Amniotic stem cell (primary cell): ENCODE results near the gene MSANTD1.
"Not testable (repeated sequence)": the region's sequence is repeated elsewhere in the genome, so short reads cannot be mapped to it uniquely, and the experiment has no call there.

Experiments
- DNase-seq: peaks from one replicate; lab custom pipeline; 2025; lab: John Stamatoyannopoulos, UW

The MSANTD1 gene

DNA sequence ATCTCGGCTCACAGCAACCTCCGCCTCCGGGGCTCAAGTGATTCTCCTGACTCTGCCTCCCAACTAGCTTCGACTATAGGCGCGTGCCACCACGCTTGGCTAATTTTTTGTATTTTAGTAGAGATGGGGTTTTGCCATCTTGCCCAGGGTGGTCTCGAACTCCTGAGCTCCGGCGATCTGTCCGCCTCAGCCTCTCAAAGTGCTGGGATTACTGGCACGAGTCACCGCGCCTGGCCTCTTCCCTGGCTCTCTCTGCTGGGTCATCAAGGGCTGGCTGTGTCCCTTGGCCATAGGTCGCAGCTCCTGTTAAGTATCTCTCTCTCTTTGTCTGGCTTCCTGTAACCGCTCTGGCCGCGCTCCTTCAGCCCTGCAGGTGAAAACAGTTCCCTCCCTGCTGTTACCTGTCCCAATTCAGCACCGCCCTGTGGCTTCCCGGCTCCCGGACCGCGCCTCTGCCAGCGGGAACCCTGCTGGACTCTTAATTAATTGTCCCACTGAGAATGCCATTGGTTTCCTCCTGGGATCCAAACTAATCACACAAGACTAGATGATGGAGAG is 42.5 kb downstream of the MSANTD1 start:
- no peak for DNase-seq

GRCh38 chr4:3291969-3292570 is 43.1 kb downstream of the MSANTD1 start:
- DNase-seq: no peak

GRCh38 chr4:3292571-3293400 is 43.8 kb downstream of the MSANTD1 start, which contains the start of gene RGS12:
RGS12 (plus strand) TSS chr4:3293021; CDS start chr4:3316171, 23,150 bp downstream.
- DNase-seq: peak; percentile 92

- no peak for DNase-seq
Observed at GRCh38 chr4:3293401-3294391, 44.7 kb downstream of the MSANTD1 start.

- no peak for DNase-seq
Observed at GRCh38 chr4:3294401-3295241, 45.7 kb downstream of the MSANTD1 start.

DNA sequence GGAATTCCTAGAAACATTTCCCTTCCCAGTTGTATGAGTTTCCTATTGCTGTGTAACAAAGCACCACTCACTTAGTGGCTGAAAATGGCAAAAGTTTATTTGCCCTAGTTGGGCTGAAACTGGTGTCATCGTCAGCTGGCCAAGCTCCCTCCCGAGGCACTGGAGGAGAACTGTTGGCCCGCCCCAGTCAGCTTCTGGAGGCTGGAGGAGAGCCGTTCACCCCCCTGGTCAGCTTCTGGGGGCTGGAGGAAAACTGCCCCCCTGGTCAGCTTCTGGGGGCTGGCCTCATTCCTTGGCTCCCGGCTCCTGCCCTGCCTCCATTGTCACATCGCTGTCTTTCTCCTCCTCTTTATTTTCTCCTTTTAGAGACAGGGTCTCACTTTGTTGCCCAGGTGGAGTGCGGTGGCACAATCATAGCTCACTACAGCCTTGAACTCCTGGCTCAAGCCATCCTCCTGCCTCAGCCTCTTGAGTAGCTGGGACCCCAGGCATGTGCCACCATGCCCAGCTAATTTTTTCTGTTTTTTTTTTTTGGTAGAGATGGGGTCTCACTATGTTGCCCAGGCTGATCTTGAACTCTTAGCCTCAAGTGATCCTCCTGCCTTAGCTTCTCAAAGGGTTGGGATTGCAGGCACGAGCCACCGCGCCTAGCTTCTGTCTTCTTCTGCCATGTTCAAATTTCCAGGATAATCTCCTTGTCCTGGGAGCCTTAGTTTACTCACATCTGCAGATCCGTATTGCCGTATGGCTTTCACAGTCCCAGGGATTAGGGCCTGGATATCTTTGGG is 47.1 kb downstream of the MSANTD1 start:
- DNase-seq: no peak

DNA sequence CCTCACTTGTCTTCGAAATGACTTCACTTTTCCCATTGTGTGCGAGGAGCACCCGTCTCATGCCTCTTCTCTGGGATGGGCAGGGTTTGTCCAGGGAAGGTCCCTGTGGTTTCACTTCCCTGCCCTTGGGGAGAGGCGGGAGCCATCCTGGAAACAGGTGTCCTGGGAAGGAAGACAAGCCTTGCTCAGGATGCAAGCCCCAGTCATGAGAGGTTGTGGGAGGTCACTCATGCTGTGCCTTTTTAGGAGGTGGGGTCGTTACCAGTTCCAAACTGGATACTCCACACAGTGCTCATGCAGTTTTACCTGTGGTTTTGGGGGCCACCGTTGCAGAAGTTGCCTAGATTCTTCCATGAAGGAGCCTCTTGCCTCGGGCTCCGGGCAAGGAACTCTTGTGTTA is 47.7 kb downstream of the MSANTD1 start:
- DNase-seq: no peak

DNA sequence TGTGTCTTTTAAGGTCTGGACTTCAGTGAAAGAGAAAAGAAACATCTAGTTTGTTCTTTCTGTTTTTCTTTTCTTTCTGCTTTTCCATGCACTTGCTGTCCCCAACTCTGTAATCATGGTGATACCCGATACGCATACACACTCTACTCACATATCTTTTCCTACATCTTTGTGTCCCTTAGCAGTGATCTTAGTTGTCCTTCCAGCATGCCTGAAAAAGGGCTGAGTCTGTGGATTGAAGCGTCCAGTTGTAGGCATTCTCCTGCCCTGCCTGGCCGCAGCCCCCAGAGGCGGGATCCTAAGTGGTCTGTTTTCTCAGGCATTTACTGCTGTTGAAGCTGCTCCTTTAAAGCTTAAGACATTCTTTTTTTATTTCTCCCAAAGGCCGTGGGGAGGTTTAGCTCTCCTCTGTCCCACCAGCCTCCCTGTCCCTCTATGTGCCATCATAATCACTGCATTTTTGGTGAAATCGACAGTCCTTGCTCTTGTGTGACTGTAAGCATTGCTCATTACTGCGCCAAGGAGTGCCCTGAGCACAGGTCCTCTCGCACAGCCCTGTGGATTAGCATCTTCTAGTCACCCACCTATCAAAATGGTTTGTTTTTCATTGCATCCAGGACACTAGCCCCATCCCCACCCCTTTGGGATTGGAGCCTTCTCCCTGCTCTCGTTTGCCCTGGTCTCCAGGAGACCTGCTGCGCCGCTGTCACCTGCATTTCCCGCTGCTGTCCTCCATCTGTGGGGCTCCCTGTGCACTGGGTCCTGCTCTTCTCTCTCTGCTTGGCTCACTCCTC is 48.3 kb downstream of the MSANTD1 start:
- DNase-seq: no peak

DNA sequence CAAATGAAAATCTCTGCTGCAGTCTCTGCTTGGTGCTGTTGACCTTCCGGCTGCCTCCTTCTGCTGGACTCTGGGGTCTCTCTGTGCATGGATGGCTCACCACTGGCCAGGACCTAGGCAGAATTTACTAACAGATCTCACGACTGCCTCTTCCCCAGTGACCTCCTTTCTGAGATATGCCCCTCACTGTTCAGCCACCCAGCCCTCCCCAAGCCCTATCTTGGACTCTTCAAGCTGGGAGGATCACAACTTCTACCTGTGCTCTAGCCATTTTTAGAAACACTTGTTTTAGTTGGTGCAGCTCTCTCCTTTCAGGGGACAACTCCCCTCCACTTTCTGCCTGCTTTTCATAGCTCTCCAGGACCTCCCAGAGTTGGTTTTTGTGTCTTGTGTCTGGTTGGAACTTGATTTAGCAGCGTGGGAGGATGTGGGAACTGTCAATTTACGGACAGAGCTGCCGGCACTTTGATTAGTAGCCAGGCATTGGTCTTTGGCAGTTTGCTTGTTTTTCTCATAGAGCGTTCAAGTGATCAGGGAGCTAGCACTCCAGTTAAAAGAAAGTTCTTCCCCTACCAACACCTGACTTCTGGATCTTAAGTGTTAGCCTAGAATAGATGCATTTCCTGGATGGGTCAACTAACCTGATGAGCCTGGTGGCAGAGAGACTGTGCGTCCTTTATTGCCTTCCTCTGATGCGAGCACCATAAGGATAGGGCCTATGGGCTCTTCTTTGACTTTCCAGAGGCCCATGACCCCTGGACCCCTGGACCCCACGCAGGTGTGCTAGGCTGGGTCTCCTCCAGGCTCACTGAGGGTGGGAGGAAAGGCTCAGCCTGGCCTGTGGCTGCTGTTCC is 50.4 kb downstream of the MSANTD1 start:
- no peak for DNase-seq

- no peak for DNase-seq
Observed at GRCh38 chr4:3299976-3300671, 51.2 kb downstream of the MSANTD1 start.

- DNase-seq: not testable (repeated sequence)
Observed at GRCh38 chr4:3300882-3301281, 51.9 kb downstream of the MSANTD1 start.

GRCh38 chr4:3301450-3302172 is 52.7 kb downstream of the MSANTD1 start:
- no peak for DNase-seq

DNA sequence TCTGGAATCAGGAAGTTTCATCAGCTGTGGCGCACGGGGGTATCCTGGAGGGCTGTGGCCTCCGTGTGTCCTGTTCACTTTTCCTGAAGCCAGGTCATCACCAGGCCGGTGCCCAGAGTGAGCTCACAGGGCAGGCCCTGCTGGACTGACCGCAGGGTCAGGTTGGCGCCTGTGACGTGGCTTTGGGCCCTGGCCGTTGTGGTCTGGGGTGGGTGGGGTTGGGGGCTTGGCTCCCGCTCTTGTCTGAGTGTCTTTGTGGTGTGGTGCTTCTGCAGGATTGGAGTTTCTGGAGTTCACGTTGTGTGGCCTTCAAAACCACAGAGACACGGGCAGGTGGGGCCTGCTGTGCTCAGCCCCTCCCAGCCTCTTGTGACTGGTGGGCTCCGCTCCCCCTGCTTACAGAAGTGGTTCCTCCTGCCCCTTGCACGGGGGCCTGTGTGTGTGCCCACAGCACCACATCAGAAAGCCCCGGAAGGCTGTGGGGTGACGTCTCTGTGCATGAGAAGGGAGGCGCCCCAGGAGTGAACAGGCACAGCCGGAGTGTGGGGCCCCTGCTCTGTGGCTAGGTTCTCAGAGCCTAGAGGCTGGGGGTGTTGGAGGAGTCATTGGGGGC is 53.3 kb downstream of the MSANTD1 start:
- DNase-seq: no peak

GRCh38 chr4:3302786-3303564 is 54.0 kb downstream of the MSANTD1 start:
- no peak for DNase-seq

DNA sequence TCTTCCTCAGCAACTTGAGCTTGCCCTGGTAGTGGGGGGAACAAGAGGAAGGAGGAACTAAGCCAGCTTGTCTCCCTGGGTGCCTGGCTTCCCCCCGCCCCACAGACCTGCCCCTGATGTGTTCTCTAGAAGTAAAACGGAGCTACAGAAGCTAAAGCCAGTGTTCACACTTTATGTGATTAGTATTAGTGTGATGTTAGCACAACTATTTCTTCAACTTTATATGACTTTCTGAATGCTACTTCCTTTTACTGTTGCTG is 54.5 kb downstream of the MSANTD1 start:
- no peak for DNase-seq
